Testis (tissue), 3 donors: ENCODE data around the gene EDEM3. TPM values are rescaled to one million over a fixed set of nuclear protein-coding genes. Genes with fewer than 3 reads are reported as not detected.

Source experiments
- DNase-seq: peaks from one replicate; pipeline ENCODE4 v3.0.0-alpha.2; 2019
- H3K27ac ChIP-seq, 2 donors: fragments of 200-600 bp; sonication (generic); one replicate each; pipeline ENCODE4 v1.5.1; 2019
- H3K27me3 ChIP-seq: fragments of 200-600 bp; sonication (generic); one replicate; pipeline ENCODE4 v1.5.1; 2019
- H3K36me3 ChIP-seq: fragments of 200-600 bp; sonication (generic); one replicate; pipeline ENCODE4 v1.5.1; 2017; ENCODE audit warnings: low read depth; ENCODE audit errors: missing control alignments
- H3K4me1 ChIP-seq: fragments of 200-600 bp; sonication (generic); one replicate; pipeline ENCODE4 v1.5.1; 2019
- H3K4me3 ChIP-seq, 2 donors: fragments of 200-600 bp; sonication (generic); one replicate each; pipeline ENCODE4 v1.5.1; 2017 to 2019
- H3K9me3 ChIP-seq: fragments of 200-600 bp; sonication (generic); one replicate; pipeline ENCODE4 v1.5.1; 2017
- CTCF ChIP-seq, 3 experiments: fragments of 450-650 bp in 2 of 3; fragments of 200-600 bp in 1 of 3; sonication (generic) in 1 of 3; IDR thresholded peaks; one replicate each; pipeline ENCODE4 v1.5.1; 2016 to 2019; ENCODE audit warnings: antibody characterized with exemption in 3 of 3, mild to moderate bottlenecking in 2 of 3, moderate library complexity in 1 of 3
- POLR2A ChIP-seq: fragments of 450-650 bp; IDR thresholded peaks from one replicate; pipeline ENCODE4 v1.6.1; 2017; ENCODE audit warnings: antibody characterized with exemption, mild to moderate bottlenecking, moderate library complexity
- WGBS, 2 donors: methylation state at CpG; one replicate each; pipeline ENCODE4 v1.1.5; 2018; 5-methylcytosine and 5-hydroxymethylcytosine counted together
- intact Hi-C: fragments of 100-400 bp; cut with DNase I; formaldehyde crosslinking; loops from one replicate; pipeline ENCODE4 v1.15.1; 2023; ENCODE audit warnings: low total_unique reads
- polyA plus RNA-seq: library from polyadenylated mRNA; stranded (reverse); fragments of 350-450 nt; fragmentation: Illumina TruSeq; extraction: RNeasy Lipid Tissue Mini Kit (QIAGEN cat#74804); gene quantifications from one replicate; pipeline ENCODE4 v1.2.3, GENCODE V29; 2014; ENCODE audit warnings: low read depth, low replicate concordance; ENCODE audit not compliant: insufficient read depth
- total RNA-seq, 2 donors: library from RNA; depleted of rRNA; stranded (reverse); fragments of >200 nt; gene quantifications; one replicate each; pipeline ENCODE4 v1.2.3, GENCODE V29; 2016

EDEM3 gene
- total and polyA plus RNA-seq, 3 donors from 2014 or later: 20.7 to 41.0 (median 23.5) TPM

GRCh38 chr1:184724843-184725242, 29.8 kb downstream of the EDEM3 start:
- Histone ChIP-seq H3K27ac (no peak overlapping the region), H3K4me3 (no peak overlapping the region), H3K4me1 (no peaks in the 10 kb centered on the region), H3K27me3 (no peaks in the 10 kb centered on the region), H3K36me3 (no peaks in the 10 kb centered on the region), H3K9me3 (no peaks in the 10 kb centered on the region)
- TF ChIP-seq POLR2A (no peak), CTCF (IDR thresholded peaks at IDR 0.05) (no peak)
- DNase-seq: no peak
- 89 to 96% methylated on average over 3 of the region's 3 CpGs for WGBS, 2 donors
- intact Hi-C loops: no loop called here

- Histone ChIP-seq H3K27ac (no peak overlapping the region), H3K4me1 (no peaks in the 10 kb centered on the region), H3K36me3 (no peaks in the 10 kb centered on the region), H3K27me3 (no peaks in the 10 kb centered on the region), H3K9me3 (no peaks in the 10 kb centered on the region), H3K4me3 (no peak overlapping the region)
- intact Hi-C loops: no loop called here
- no peak for DNase-seq
- WGBS, 2 donors: 90 to 93% methylated on average over 2 of the region's 2 CpGs
- TF ChIP-seq POLR2A (no peak), CTCF (IDR thresholded peaks at IDR 0.05) (no peak)
Measured at GRCh38 chr1:184716158-184716557, 38.5 kb downstream of the EDEM3 start.

GRCh38 chr1:184709418-184709817, 45.2 kb downstream of the EDEM3 start:
- no peaks in the 10 kb centered on the region for H3K9me3 ChIP-seq
- no peak for TF ChIP-seq CTCF (IDR thresholded peaks at IDR 0.05)
- TF ChIP-seq POLR2A: no peak
- H3K36me3 ChIP-seq: no peaks in the 10 kb centered on the region
- H3K4me1 ChIP-seq: no peaks in the 10 kb centered on the region
- H3K4me3 ChIP-seq: no peak overlapping the region
- intact Hi-C loops: no loop called here
- DNase-seq: no peak
- H3K27me3 ChIP-seq: no peaks in the 10 kb centered on the region
- no peak overlapping the region for H3K27ac ChIP-seq

GRCh38 chr1:184708084-184708676, 46.5 kb downstream of the EDEM3 start:
- Histone ChIP-seq H3K9me3 (no peaks in the 10 kb centered on the region), H3K4me3 (no peak overlapping the region), H3K27ac (no peak overlapping the region), H3K36me3 (no peaks in the 10 kb centered on the region), H3K27me3 (no peaks in the 10 kb centered on the region), H3K4me1 (no peaks in the 10 kb centered on the region)
- WGBS, 2 donors: 72 to 79% methylated on average over 6 of the region's 6 CpGs
- TF ChIP-seq POLR2A (no peak), CTCF (IDR thresholded peaks at IDR 0.05) (no peak)
- intact Hi-C loops: no loop called here
- DNase-seq: no peak

GRCh38 chr1:184705271-184705670, 49.4 kb downstream of the EDEM3 start:
- Histone ChIP-seq H3K36me3 (no peaks in the 10 kb centered on the region), H3K27me3 (no peaks in the 10 kb centered on the region)

More at GRCh38 chr1:184705271-184705670, 49.4 kb downstream of the EDEM3 start:
- 94 to 96% methylated on average over 1 of the region's 1 CpG for WGBS, 2 donors
- no peak overlapping the region for H3K27ac ChIP-seq
- TF ChIP-seq CTCF (IDR thresholded peaks at IDR 0.05) (no peak), POLR2A (no peak)
- H3K4me1 ChIP-seq: no peaks in the 10 kb centered on the region
- intact Hi-C loops: no loop called here
- H3K9me3 ChIP-seq: no peaks in the 10 kb centered on the region
- no peak overlapping the region for H3K4me3 ChIP-seq
- DNase-seq: no peak
